ENCODE data around the gene RSPO4. TPM values are rescaled to one million over a fixed set of nuclear protein-coding genes. Genes with fewer than 3 reads are reported as not detected.

RSPO4 gene
- total RNA-seq, 1 experiment from 2014 or later = 6.7 TPM

GRCh38 chr20:962223-962622 is 39.9 kb downstream of the RSPO4 start:
- H3K27ac Mint-ChIP-seq = no peak overlapping the region; a peak in 1 of 7 replicates
- no peak overlapping the region for H3K9ac ChIP-seq (ENCODE audit: extremely low read depth, insufficient read length, low read length)
- H3K4me3 Mint-ChIP-seq = no peak overlapping the region
- H3K27ac ChIP-seq (ENCODE audit: insufficient read length, low read depth, low read length) = no peak overlapping the region
- H3K23ac ChIP-seq (ENCODE audit: insufficient read length, low read depth, low read length) = no peak overlapping the region
- H3K9me3 ChIP-seq (ENCODE audit: control insufficient read depth, low read depth, low read length) = no peaks in the 10 kb centered on the region
- DNase-seq = no peak
- H3K79me1 ChIP-seq (ENCODE audit: insufficient read depth, low read depth, low read length, poor library complexity, severe bottlenecking) = no peaks in the 10 kb centered on the region
- H3K56ac ChIP-seq (ENCODE audit: insufficient read length, low read depth, low read length) = no peak overlapping the region
- H3K4me2 ChIP-seq (ENCODE audit: insufficient read depth, insufficient read length, low read length) = no peak overlapping the region
- no peaks in the 10 kb centered on the region for H3K4me1 ChIP-seq (ENCODE audit: insufficient read depth, low read length)
- peaks cover 1% of the 10 kb centered on the region; the same call in 1 of the 2 replicates for H3K27me3 Mint-ChIP-seq (ENCODE audit: low read depth)
- peaks cover 13 to 25% of the 10 kb centered on the region in 2 experiments for H3K4me1 Mint-ChIP-seq
- no peak overlapping the region for H2AK5ac ChIP-seq (ENCODE audit: insufficient read length, low read length)
- H4K8ac ChIP-seq (replicated peaks; ENCODE audit: insufficient read length, low read depth, low read length) = no peak overlapping the region
- no CpG with 5 or more reads among the region's 3 CpGs for WGBS (ENCODE audit: extremely low coverage, insufficient read length, low lambda C conversion rate)
- H3K36me3 Mint-ChIP-seq (ENCODE audit: insufficient read depth in 1 of 3, low read depth in 3 of 3) = no peaks in the 10 kb centered on the region; a peak in 1 of 7 replicates
- H2BK12ac ChIP-seq (ENCODE audit: insufficient read length, low read depth, low read length) = no peak overlapping the region
- no peaks in the 10 kb centered on the region for H3K9me3 Mint-ChIP-seq
- H2BK15ac ChIP-seq (ENCODE audit: low read depth, low read length) = no peak overlapping the region
- H2BK120ac ChIP-seq (ENCODE audit: low read depth, low read length, poor library complexity, severe bottlenecking) = no peak overlapping the region
- no peak overlapping the region for H3K14ac ChIP-seq (ENCODE audit: insufficient read depth, low read length)
- H3K4ac ChIP-seq (ENCODE audit: low read depth, low read length) = no peak overlapping the region
- no peak overlapping the region for H3K18ac ChIP-seq (ENCODE audit: insufficient read length, low read depth, low read length)
- H4K91ac ChIP-seq (ENCODE audit: insufficient read length, low read depth, low read length) = no peak overlapping the region
- no peak overlapping the region for H4K5ac ChIP-seq (ENCODE audit: insufficient read length, low read depth, low read length)
- no peaks in the 10 kb centered on the region for H3K79me2 ChIP-seq (ENCODE audit: insufficient read depth, low read length)
- TF ChIP-seq CTCF (conservative IDR thresholded peaks at IDR 0.05) = no peak
- no peaks in the 10 kb centered on the region for H4K20me1 ChIP-seq (ENCODE audit: control insufficient read depth, insufficient read depth, insufficient read length)
- H3T11ph ChIP-seq (ENCODE audit: low read length) = no peak overlapping the region
- H3K23me2 ChIP-seq (ENCODE audit: insufficient read length, low read depth, low read length, poor library complexity, severe bottlenecking) = no peaks in the 10 kb centered on the region
- no peaks in the 10 kb centered on the region for H3K27me3 ChIP-seq (ENCODE audit: insufficient read depth, low read length)
- no peak overlapping the region for H2BK20ac ChIP-seq (ENCODE audit: low read depth, low read length, poor library complexity, severe bottlenecking)
- H2AFZ ChIP-seq (ENCODE audit: low read length) = no peak overlapping the region
- H2BK5ac ChIP-seq (ENCODE audit: insufficient read length, low read length) = no peak overlapping the region

All from H9 (cell line).